Measurements from ENCODE around the gene GKN1. TPM values are rescaled to one million over a fixed set of nuclear protein-coding genes. Genes with fewer than 3 reads are reported as not detected.

Gene GKN1
- total RNA-seq, 2 experiments from 2014 or later: not detected

- ChIA-PET POLR2A (interaction anchor here (0.6 kb wide), 1 partner anchor 19 kb away, joined by 3 read pairs; the partner anchor contains the start of gene GKN1), CTCF (ENCODE audit: unreplicated experiment) (interaction anchor here (0.6 kb wide), 1 partner anchor 400 kb away, joined by 4 read pairs; no protein-coding TSS in a partner anchor)
- H3K27ac ChIP-seq (ENCODE audit: low read depth, low read length, poor library complexity, severe bottlenecking): no peak overlapping the region
- H3K9me3 ChIP-seq (ENCODE audit: low read length): no peaks in the 10 kb centered on the region
- H4K20me1 ChIP-seq (ENCODE audit: insufficient read depth, low read length): no peaks in the 10 kb centered on the region
- no peaks in the 10 kb centered on the region for H3K4me1 ChIP-seq (ENCODE audit: insufficient read depth, low read length, poor library complexity, severe bottlenecking)
- intact Hi-C loops (cut with micrococcal nuclease; ENCODE audit: unreplicated experiment): no loop called here
- no peaks in the 10 kb centered on the region for H3K79me2 ChIP-seq (ENCODE audit: insufficient read depth, low read depth, low read length)
- no peaks in the 10 kb centered on the region for H3K9me2 ChIP-seq (ENCODE audit: insufficient read depth, low read length)
- no peak overlapping the region for H2AFZ ChIP-seq (ENCODE audit: low read length)
- TF ChIP-seq EZH2phosphoT487 (IDR thresholded peaks at IDR 0.05; ENCODE audit: borderline replicate concordance, low read depth, low read length): no peak
- TF ChIP-seq, protein P1, sequence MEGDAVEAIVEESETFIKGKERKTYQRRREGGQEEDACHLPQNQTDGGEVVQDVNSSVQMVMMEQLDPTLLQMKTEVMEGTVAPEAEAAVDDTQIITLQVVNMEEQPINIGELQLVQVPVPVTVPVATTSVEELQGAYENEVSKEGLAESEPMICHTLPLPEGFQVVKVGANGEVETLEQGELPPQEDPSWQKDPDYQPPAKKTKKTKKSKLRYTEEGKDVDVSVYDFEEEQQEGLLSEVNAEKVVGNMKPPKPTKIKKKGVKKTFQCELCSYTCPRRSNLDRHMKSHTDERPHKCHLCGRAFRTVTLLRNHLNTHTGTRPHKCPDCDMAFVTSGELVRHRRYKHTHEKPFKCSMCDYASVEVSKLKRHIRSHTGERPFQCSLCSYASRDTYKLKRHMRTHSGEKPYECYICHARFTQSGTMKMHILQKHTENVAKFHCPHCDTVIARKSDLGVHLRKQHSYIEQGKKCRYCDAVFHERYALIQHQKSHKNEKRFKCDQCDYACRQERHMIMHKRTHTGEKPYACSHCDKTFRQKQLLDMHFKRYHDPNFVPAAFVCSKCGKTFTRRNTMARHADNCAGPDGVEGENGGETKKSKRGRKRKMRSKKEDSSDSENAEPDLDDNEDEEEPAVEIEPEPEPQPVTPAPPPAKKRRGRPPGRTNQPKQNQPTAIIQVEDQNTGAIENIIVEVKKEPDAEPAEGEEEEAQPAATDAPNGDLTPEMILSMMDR (conservative IDR thresholded peaks at IDR 0.05; ENCODE audit: low read length): no peak
- no peak overlapping the region for H3K4me2 ChIP-seq (ENCODE audit: low read length)
- no TSS peak for BruUV-seq (replicated peaks)
- no peak for DNase-seq (ENCODE audit: low spot score)
- no peaks in the 10 kb centered on the region for H3K36me3 ChIP-seq (ENCODE audit: insufficient read depth, low read length)
- H3K4me3 ChIP-seq (ENCODE audit: low read depth, low read length, poor library complexity, severe bottlenecking): no peak overlapping the region
These were observed 18.5 kb downstream of the GKN1 start for GRCh38 chr2:68992933-68993332.

GRCh38 chr2:68993660-68994059, 19.2 kb downstream of the GKN1 start:
- no peak overlapping the region for H3K27ac ChIP-seq (ENCODE audit: low read depth, low read length, poor library complexity, severe bottlenecking)
- no peaks in the 10 kb centered on the region for H3K79me2 ChIP-seq (ENCODE audit: insufficient read depth, low read depth, low read length)
- H4K20me1 ChIP-seq (ENCODE audit: insufficient read depth, low read length): no peaks in the 10 kb centered on the region
- no peak overlapping the region for H2AFZ ChIP-seq (ENCODE audit: low read length)
- no peak overlapping the region for H3K4me3 ChIP-seq (ENCODE audit: low read depth, low read length, poor library complexity, severe bottlenecking)
- no peak overlapping the region for H3K4me2 ChIP-seq (ENCODE audit: low read length)
- no peaks in the 10 kb centered on the region for H3K9me3 ChIP-seq (ENCODE audit: low read length)
- H3K9me2 ChIP-seq (ENCODE audit: insufficient read depth, low read length): no peaks in the 10 kb centered on the region
- no peaks in the 10 kb centered on the region for H3K4me1 ChIP-seq (ENCODE audit: insufficient read depth, low read length, poor library complexity, severe bottlenecking)
- no peak for DNase-seq (ENCODE audit: low spot score)
- ChIA-PET CTCF (ENCODE audit: unreplicated experiment) (no interaction called here), POLR2A (interaction anchor here (0.6 kb wide), 1 partner anchor 19 kb away, joined by 3 read pairs; the partner anchor contains the start of gene GKN1)
- no TSS peak for BruUV-seq (replicated peaks)
- TF ChIP-seq, protein P1 (conservative IDR thresholded peaks at IDR 0.05; ENCODE audit: low read length): no peak
- no peak for TF ChIP-seq EZH2phosphoT487 (IDR thresholded peaks at IDR 0.05; ENCODE audit: borderline replicate concordance, low read depth, low read length)
- H3K36me3 ChIP-seq (ENCODE audit: insufficient read depth, low read length): no peaks in the 10 kb centered on the region
- intact Hi-C loops (cut with micrococcal nuclease; ENCODE audit: unreplicated experiment): no loop called here

DNA sequence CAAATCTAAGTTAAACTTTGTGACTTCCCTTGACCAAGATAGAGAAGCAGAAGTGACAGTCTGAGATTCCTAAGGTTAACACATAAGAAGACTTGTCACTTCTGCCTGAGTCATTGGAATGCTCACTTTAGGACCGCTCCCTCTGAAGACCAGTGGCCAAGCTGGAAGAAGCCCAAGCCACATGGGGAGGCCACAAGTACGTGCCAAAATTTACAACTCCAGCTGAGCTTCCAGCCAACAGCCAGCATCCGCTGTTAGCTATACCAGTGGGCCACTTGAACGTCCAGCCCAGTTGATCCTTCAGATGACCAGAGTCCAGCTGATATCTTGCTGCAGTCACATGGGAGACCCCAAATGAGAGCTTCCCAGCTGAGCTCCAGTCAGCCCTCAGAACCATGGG, 20.4 kb downstream of the GKN1 start:
- no peak overlapping the region for H3K4me2 ChIP-seq (ENCODE audit: low read length)
- no peak overlapping the region for H2AFZ ChIP-seq (ENCODE audit: low read length)

More for the DNA sequence above, 20.4 kb downstream of the GKN1 start:
- TF ChIP-seq, protein P1 (conservative IDR thresholded peaks at IDR 0.05; ENCODE audit: low read length): no peak
- no peak for TF ChIP-seq EZH2phosphoT487 (IDR thresholded peaks at IDR 0.05; ENCODE audit: borderline replicate concordance, low read depth, low read length)
- Histone ChIP-seq H3K27ac (ENCODE audit: low read depth, low read length, poor library complexity, severe bottlenecking) (no peak overlapping the region), H3K79me2 (ENCODE audit: insufficient read depth, low read depth, low read length) (no peaks in the 10 kb centered on the region), H3K36me3 (ENCODE audit: insufficient read depth, low read length) (no peaks in the 10 kb centered on the region), H4K20me1 (ENCODE audit: insufficient read depth, low read length) (no peaks in the 10 kb centered on the region), H3K4me1 (ENCODE audit: insufficient read depth, low read length, poor library complexity, severe bottlenecking) (no peaks in the 10 kb centered on the region), H3K4me3 (ENCODE audit: low read depth, low read length, poor library complexity, severe bottlenecking) (no peak overlapping the region), H3K9me3 (ENCODE audit: low read length) (no peaks in the 10 kb centered on the region), H3K9me2 (ENCODE audit: insufficient read depth, low read length) (no peaks in the 10 kb centered on the region)
- no TSS peak for BruUV-seq (replicated peaks)
- CTCF ChIA-PET (ENCODE audit: unreplicated experiment): no interaction called here
- intact Hi-C loops (cut with micrococcal nuclease; ENCODE audit: unreplicated experiment): no loop called here
- no peak for DNase-seq (ENCODE audit: low spot score)
- POLR2A ChIA-PET: no interaction called here
